Naive B cell (primary cell): ENCODE results near the gene SHB. TPM values are rescaled to one million over a fixed set of nuclear protein-coding genes. Genes with fewer than 3 reads are reported as not detected.

Source experiments
- ATAC-seq, 2 donors: fragments of 150-1000 bp; cut with Tn5 transposase; 2 replicates each; pipeline ENCODE4 v1.10.0; 2021; ENCODE audit warnings: low read depth in 2 of 2, mild to moderate bottlenecking in 2 of 2, moderate library complexity in 2 of 2
- DNase-seq: peaks from one replicate; pipeline ENCODE4 v3.0.0; 2022
- H3K27ac Mint-ChIP-seq, 6 donors: one replicate each; pipeline ENCODE4 v1.8.0; 2020 to 2022; ENCODE audit warnings: mild to moderate bottlenecking in 6 of 6, mixed read lengths in 6 of 6, moderate library complexity in 5 of 6, inconsistent platforms in 2 of 6
- H3K27me3 Mint-ChIP-seq, 3 donors: one replicate each; pipeline ENCODE4 v1.8.0; 2021 to 2022; ENCODE audit warnings: mixed read lengths in 3 of 3, mild to moderate bottlenecking in 1 of 3
- H3K36me3 Mint-ChIP-seq, 2 donors: one replicate each; pipeline ENCODE4 v1.8.0; 2020 to 2022; ENCODE audit warnings: mixed read lengths in 2 of 2, inconsistent platforms in 1 of 2, mild to moderate bottlenecking in 1 of 2
- H3K4me1 Mint-ChIP-seq, 3 donors: one replicate each; pipeline ENCODE4 v1.8.0; 2020 to 2022; ENCODE audit warnings: mixed read lengths in 3 of 3, inconsistent platforms in 1 of 3, mild to moderate bottlenecking in 1 of 3, moderate library complexity in 1 of 3
- H3K4me3 Mint-ChIP-seq, 8 donors: one replicate each; pipeline ENCODE4 v1.8.0; 2020 to 2022; ENCODE audit warnings: mild to moderate bottlenecking in 8 of 8, mixed read lengths in 8 of 8, moderate library complexity in 8 of 8, inconsistent platforms in 2 of 8
- H3K9me3 Mint-ChIP-seq, 7 donors: one replicate each; pipeline ENCODE4 v1.8.0; 2020 to 2022; ENCODE audit warnings: mixed read lengths in 7 of 7, mild to moderate bottlenecking in 5 of 7, inconsistent platforms in 2 of 7, moderate library complexity in 1 of 7
- polyA plus RNA-seq, 6 donors: library from polyadenylated mRNA; unstranded; fragments of 300-500 nt; fragmentation: Illumina TruSeq; gene quantifications; one replicate each; pipeline ENCODE4 v1.2.3, GENCODE V29; 2021; ENCODE audit warnings: low read depth in 6 of 6

The SHB gene
- polyA plus RNA-seq, 6 donors from 2014 or later, result 0.17 to 0.55 (median 0.27) TPM

GRCh38 chr9:38018241-38018957 lies 50.6 kb downstream of the SHB start:
- Mint-ChIP-seq H3K36me3 (no peaks in the 10 kb centered on the region), H3K9me3 (peaks cover 0 to 2% (median 0%) of the 10 kb centered on the region in 7 donors), H3K4me1 (no peaks in the 10 kb centered on the region), H3K4me3 (no peak overlapping the region), H3K27ac (no peak overlapping the region), H3K27me3 (peaks cover 0 to 12% (median 7%) of the 10 kb centered on the region in 3 donors)
- ATAC-seq (no peak), DNase-seq (no peak)

GRCh38 chr9:38017885-38018186 lies 51.2 kb downstream of the SHB start:
- peaks cover 0 to 12% (median 7%) of the 10 kb centered on the region in 3 donors for H3K27me3 Mint-ChIP-seq
- H3K4me3 Mint-ChIP-seq, result no peak overlapping the region
- no peak overlapping the region for H3K27ac Mint-ChIP-seq
- ATAC-seq (no peak), DNase-seq (no peak)
- H3K36me3 Mint-ChIP-seq, result no peaks in the 10 kb centered on the region
- H3K9me3 Mint-ChIP-seq, result peaks cover 0 to 2% (median 0%) of the 10 kb centered on the region in 7 donors
- H3K4me1 Mint-ChIP-seq, result no peaks in the 10 kb centered on the region

GRCh38 chr9:38017149-38017884 lies 51.7 kb downstream of the SHB start:
- no peak for ATAC-seq
- no peak for DNase-seq
- Mint-ChIP-seq H3K9me3 (peaks cover 0 to 2% (median 0%) of the 10 kb centered on the region in 7 donors), H3K4me3 (no peak overlapping the region), H3K4me1 (no peaks in the 10 kb centered on the region), H3K36me3 (no peaks in the 10 kb centered on the region), H3K27ac (no peak overlapping the region), H3K27me3 (peaks cover 0 to 12% (median 7%) of the 10 kb centered on the region in 3 donors)

- ATAC-seq, result no peak
- Mint-ChIP-seq H3K36me3 (no peaks in the 10 kb centered on the region), H3K27ac (no peak overlapping the region), H3K4me1 (no peaks in the 10 kb centered on the region), H3K9me3 (peaks cover 0 to 2% (median 0%) of the 10 kb centered on the region in 7 donors), H3K27me3 (peaks cover 0 to 12% (median 7%) of the 10 kb centered on the region in 3 donors), H3K4me3 (peak overlapping the region in 1 of 8 donors; percentile 42)
- DNase-seq, result no peak
These were observed 52.5 kb downstream of the SHB start for GRCh38 chr9:38016375-38017135.

- H3K9me3 Mint-ChIP-seq, result peaks cover 0 to 2% (median 0%) of the 10 kb centered on the region in 7 donors
- DNase-seq (no peak), ATAC-seq (no peak)
- H3K4me3 Mint-ChIP-seq, result no peak overlapping the region
- H3K4me1 Mint-ChIP-seq, result no peaks in the 10 kb centered on the region
- peaks cover 0 to 12% (median 7%) of the 10 kb centered on the region in 3 donors for H3K27me3 Mint-ChIP-seq
- no peak overlapping the region for H3K27ac Mint-ChIP-seq
- H3K36me3 Mint-ChIP-seq, result no peaks in the 10 kb centered on the region
These were observed 53.1 kb downstream of the SHB start for GRCh38 chr9:38015906-38016305.

GRCh38 chr9:38015266-38015665 lies 53.8 kb downstream of the SHB start:
- Mint-ChIP-seq H3K27me3 (peaks cover 0 to 12% (median 7%) of the 10 kb centered on the region in 3 donors), H3K36me3 (no peaks in the 10 kb centered on the region), H3K27ac (no peak overlapping the region), H3K9me3 (peaks cover 0 to 2% (median 0%) of the 10 kb centered on the region in 7 donors), H3K4me1 (no peaks in the 10 kb centered on the region), H3K4me3 (no peak overlapping the region)
- DNase-seq (no peak), ATAC-seq (no peak)

GRCh38 chr9:38012767-38013450 lies 56.1 kb downstream of the SHB start:
- H3K27ac Mint-ChIP-seq, result no peak overlapping the region
- peaks cover 0 to 2% (median 0%) of the 10 kb centered on the region in 7 donors for H3K9me3 Mint-ChIP-seq
- peaks cover 6 to 9% (median 9%) of the 10 kb centered on the region in 3 donors for H3K4me1 Mint-ChIP-seq

GRCh38 chr9:38011991-38012390 lies 57.0 kb downstream of the SHB start:
- no peak overlapping the region for H3K4me3 Mint-ChIP-seq
- H3K9me3 Mint-ChIP-seq, result peaks cover 0 to 2% (median 0%) of the 10 kb centered on the region in 7 donors
- peaks cover 6 to 14% (median 10%) of the 10 kb centered on the region in 3 donors for H3K4me1 Mint-ChIP-seq
- no peaks in the 10 kb centered on the region for H3K36me3 Mint-ChIP-seq
- ATAC-seq, result no peak
- DNase-seq, result no peak
- H3K27me3 Mint-ChIP-seq, result peaks cover 0 to 12% (median 7%) of the 10 kb centered on the region in 3 donors
- peak overlapping the region in 1 of 6 donors; percentile 42 for H3K27ac Mint-ChIP-seq

More at GRCh38 chr9:38012767-38013450, 56.1 kb downstream of the SHB start:
- H3K4me3 Mint-ChIP-seq, result no peak overlapping the region
- no peaks in the 10 kb centered on the region for H3K36me3 Mint-ChIP-seq
- ATAC-seq, result no peak
- H3K27me3 Mint-ChIP-seq, result peaks cover 0 to 12% (median 7%) of the 10 kb centered on the region in 3 donors
- DNase-seq, result no peak

- peaks cover 0 to 2% (median 0%) of the 10 kb centered on the region in 7 donors for H3K9me3 Mint-ChIP-seq
- ATAC-seq (no peak), DNase-seq (no peak)
- no peak overlapping the region for H3K4me3 Mint-ChIP-seq
- H3K27me3 Mint-ChIP-seq, result peaks cover 0 to 4% (median 3%) of the 10 kb centered on the region in 3 donors
- H3K4me1 Mint-ChIP-seq, result peaks cover 6 to 14% (median 10%) of the 10 kb centered on the region in 3 donors
- H3K36me3 Mint-ChIP-seq, result no peaks in the 10 kb centered on the region
- H3K27ac Mint-ChIP-seq, result no peak overlapping the region
These were observed 57.9 kb downstream of the SHB start for GRCh38 chr9:38010918-38011704.

GRCh38 chr9:38009990-38010389 lies 59.0 kb downstream of the SHB start:
- no peak overlapping the region for H3K4me3 Mint-ChIP-seq
- no peak for ATAC-seq
- no peaks in the 10 kb centered on the region for H3K36me3 Mint-ChIP-seq
- no peak overlapping the region for H3K27ac Mint-ChIP-seq
- peaks cover 6 to 14% (median 10%) of the 10 kb centered on the region in 3 donors for H3K4me1 Mint-ChIP-seq
- no peaks in the 10 kb centered on the region for H3K27me3 Mint-ChIP-seq
- DNase-seq, result no peak
- no peaks in the 10 kb centered on the region for H3K9me3 Mint-ChIP-seq

GRCh38 chr9:38009035-38009501 lies 60.0 kb downstream of the SHB start:
- Mint-ChIP-seq H3K36me3 (no peaks in the 10 kb centered on the region), H3K27ac (peak overlapping the region in 2 of 6 donors; percentile 32 to 39), H3K27me3 (no peaks in the 10 kb centered on the region), H3K9me3 (no peaks in the 10 kb centered on the region), H3K4me3 (no peak overlapping the region), H3K4me1 (peaks cover 6 to 14% (median 10%) of the 10 kb centered on the region in 3 donors)
- DNase-seq (no peak), ATAC-seq (no peak)
